PC-3 (cell line): ENCODE measurements around the gene REEP2. TPM values are rescaled to one million over a fixed set of nuclear protein-coding genes. Genes with fewer than 3 reads are reported as not detected.
A peak's percentile ranks its signal among the peaks of the same experiment; 100 is the strongest.
"Not testable (repeated sequence)": the region's sequence is repeated elsewhere in the genome, so short reads cannot be mapped to it uniquely, and the experiment has no call there.

ENCODE experiments used
- ATAC-seq: fragments of 200-7000 bp; cut with Tn5 transposase; 2 replicates; pipeline ENCODE4 v1.9.1; 2020; ENCODE audit warnings: mild to moderate bottlenecking, moderate library complexity
- Bru-seq: library from RNA; stranded (reverse); fragments of 400-500 nt; gene quantifications from one replicate; lab custom pipeline; 2021; lab: Mats Ljungman, UMichigan
- BruChase-seq, 2 experiments: library from RNA; stranded (reverse); fragments of 400-500 nt; gene quantifications; one replicate each; lab custom pipeline; 2021; lab: Mats Ljungman, UMichigan
- BruUV-seq: library from RNA; stranded (reverse); fragments of 400-500 nt; replicated peaks from 2 replicates; lab custom pipeline; 2021; lab: Mats Ljungman, UMichigan
- CTCF ChIA-PET: fragments of 300-600 bp; sonication (Branson Sonifier 250); formaldehyde crosslinking; loops from one replicate; lab custom pipeline; 2022; ENCODE audit warnings: antibody characterized with exemption; lab: Charles Lee
- POLR2A ChIA-PET: fragments of 300-600 bp; sonication (Branson Sonifier 250); formaldehyde crosslinking; loops from one replicate; lab custom pipeline; 2022; ENCODE audit warnings: antibody characterized with exemption; ENCODE audit not compliant: unreplicated experiment; lab: Charles Lee
- DNase-seq: peaks from one replicate; pipeline ENCODE4 v3.0.0-alpha.2; 2015
- H2AFZ ChIP-seq: fragments of 300-600 bp; sonication (generic); 2 replicates; pipeline ENCODE4 v1.6.0; 2016; ENCODE audit warnings: antibody characterized with exemption, low read length
- H3F3A ChIP-seq: fragments of 300-600 bp; sonication (generic); one replicate; pipeline ENCODE4 v1.6.0; 2017; ENCODE audit warnings: antibody characterized with exemption, low read length, control low read depth, mild to moderate bottlenecking; ENCODE audit not compliant: unreplicated experiment
- H3K27ac ChIP-seq: fragments of 300-600 bp; sonication (generic); 2 replicates; pipeline ENCODE4 v1.5.1; 2016; ENCODE audit warnings: mild to moderate bottlenecking, low read length
- H3K27me3 ChIP-seq: fragments of 300-600 bp; sonication (generic); 2 replicates; pipeline ENCODE4 v1.6.1; 2016; ENCODE audit warnings: low read length, mixed read lengths
- H3K36me3 ChIP-seq: fragments of 300-600 bp; sonication (generic); 2 replicates; pipeline ENCODE4 v1.6.1; 2016; ENCODE audit warnings: low read depth, mixed run types, low read length, mixed read lengths
- H3K4me1 ChIP-seq: fragments of 300-600 bp; sonication (generic); 2 replicates; pipeline ENCODE4 v1.5.1; 2016; ENCODE audit warnings: low read length; ENCODE audit not compliant: insufficient read depth
- H3K4me2 ChIP-seq: fragments of 300-600 bp; sonication (generic); 2 replicates; pipeline ENCODE4 v1.6.0; 2016; ENCODE audit warnings: low read length
- H3K4me3 ChIP-seq: fragments of 300-600 bp; sonication (generic); 2 replicates; pipeline ENCODE4 v1.5.1; 2016; ENCODE audit warnings: mild to moderate bottlenecking, low read length, mixed read lengths
- H3K79me2 ChIP-seq: fragments of 300-600 bp; sonication (generic); 2 replicates; pipeline ENCODE4 v1.6.1; 2017; ENCODE audit warnings: low read length, mixed read lengths
- H3K9ac ChIP-seq: fragments of 300-600 bp; sonication (generic); 2 replicates; pipeline ENCODE4 v1.6.0; 2016; ENCODE audit warnings: mild to moderate bottlenecking, low read length
- H3K9me2 ChIP-seq: fragments of 300-600 bp; sonication (generic); replicated peaks from 2 replicates; pipeline ENCODE4 v1.6.1; 2016; ENCODE audit warnings: mixed run types, low read length, mixed read lengths
- H3K9me3 ChIP-seq: fragments of 300-600 bp; sonication (generic); 2 replicates; pipeline ENCODE4 v1.6.1; 2016; ENCODE audit warnings: low read length, mixed read lengths
- H4K20me1 ChIP-seq: fragments of 300-600 bp; sonication (generic); 2 replicates; pipeline ENCODE4 v1.6.1; 2016; ENCODE audit warnings: low read length, mixed read lengths
- CTCF ChIP-seq: fragments of 300-600 bp; sonication (generic); conservative IDR thresholded peaks from 2 replicates; pipeline ENCODE4 v1.5.1; 2017; ENCODE audit warnings: antibody characterized with exemption, low read depth, mild to moderate bottlenecking, low read length
- EZH2 ChIP-seq: fragments of 300-600 bp; sonication (generic); IDR thresholded peaks from one replicate; pipeline ENCODE4 v1.6.1; 2017; ENCODE audit warnings: antibody characterized with exemption, mild to moderate bottlenecking, low read length; ENCODE audit not compliant: unreplicated experiment
- EZH2phosphoT487 ChIP-seq: fragments of 300-600 bp; sonication (generic); IDR thresholded peaks from 2 replicates; pipeline ENCODE4 v1.6.1; 2018; ENCODE audit warnings: mild to moderate bottlenecking, antibody characterized with exemption, low read length, borderline replicate concordance
- intact Hi-C: fragments of 100-400 bp; cut with micrococcal nuclease; formaldehyde crosslinking; loops from 2 replicates; pipeline ENCODE4 v1.9.0; 2023
- long read RNA-seq: library from polyadenylated mRNA; unstranded; transcript quantifications from one replicate; pipeline ENCODE4 v2.0.0, GENCODE V29; 2021; ENCODE audit not compliant: unreplicated experiment
- total RNA-seq: library from RNA; depleted of rRNA; stranded (reverse); fragments of >200 nt; gene quantifications from 2 replicates; pipeline ENCODE4 v1.2.3, GENCODE V29; 2014; rRNA removed

Gene REEP2
- total RNA-seq (2.4 and 2.5 TPM in 2 replicates), Bru-seq, nascent RNA (percentile 34 among the genes with signal in this experiment), BruChase-seq, experiment 1, labeled RNA remaining after a 6-hour chase (percentile 42 among the genes with signal in this experiment), BruChase-seq, experiment 2, labeled RNA remaining after a 2-hour chase (percentile 31 among the genes with signal in this experiment)
- long read RNA-seq, transcript REEP2-202 (8 exons, 2,170 nt) = major isoform, 10 of 21 reads
- long read RNA-seq, partial matches to known transcripts = 0 of 21 reads
- long read RNA-seq, other reads (novel, unspliced or antisense) = 7 of 21 reads

- Histone ChIP-seq H2AFZ (peak within 1 kb of the TSS; percentile 61; the same call in 1 of the 2 replicates), H3K4me3 (peak within 1 kb of the TSS; percentile 59), H3K27ac (no peak within 1 kb of the TSS), H3K27me3 (no peaks in the 10 kb centered on the region), H3K9ac (no peak within 1 kb of the TSS), H3F3A (no peaks in the 10 kb centered on the region), H3K4me2 (peak within 1 kb of the TSS; percentile 80), H4K20me1 (no peaks in the 10 kb centered on the region), H3K36me3 (peaks cover 8% of the 10 kb centered on the region), H3K9me2 (no peaks in the 10 kb centered on the region), H3K79me2 (no peaks in the 10 kb centered on the region), H3K9me3 (no peaks in the 10 kb centered on the region), H3K4me1 (no peaks in the 10 kb centered on the region)
- ChIA-PET POLR2A (no interaction called here), CTCF (interaction anchor here (0.7 kb wide), 1 partner anchor 100 kb away, joined by 3 read pairs; no protein-coding TSS in a partner anchor)
- no TSS peak for BruUV-seq
- TF ChIP-seq CTCF (no peak), EZH2phosphoT487 (no peak), EZH2 (no peak)
- ATAC-seq = peak; percentile 85
- intact Hi-C loops = no loop called here
- DNase-seq = peak; percentile 38
Measured at GRCh38 chr5:138438724-138439476, at the start of gene REEP2. Gene REEP2, plus strand, starts transcription at chr5:138439057. Its CDS starts 152 bp downstream, at chr5:138439209.

GRCh38 chr5:138389332-138389731 is 49.5 kb upstream of the REEP2 start:
- no peak overlapping the region for H3K4me3 ChIP-seq
- H2AFZ ChIP-seq = no peak overlapping the region
- H3K27me3 ChIP-seq = no peaks in the 10 kb centered on the region
- intact Hi-C loops = no loop called here
- POLR2A ChIA-PET = no interaction called here
- TF ChIP-seq EZH2 = no peak
- TF ChIP-seq CTCF = no peak
- TF ChIP-seq EZH2phosphoT487 = no peak
- no peaks in the 10 kb centered on the region for H3K79me2 ChIP-seq
- DNase-seq (no peak), ATAC-seq (no peak)
- no peak overlapping the region for H3K9ac ChIP-seq
- CTCF ChIA-PET = no interaction called here
- H3K36me3 ChIP-seq = peaks cover 9% of the 10 kb centered on the region; the same call in 1 of the 2 replicates
- no peaks in the 10 kb centered on the region for H3K9me3 ChIP-seq
- H3K27ac ChIP-seq = no peak overlapping the region
- no peaks in the 10 kb centered on the region for H3F3A ChIP-seq
- H3K4me2 ChIP-seq = no peak overlapping the region
- H3K9me2 ChIP-seq = no peaks in the 10 kb centered on the region
- BruUV-seq = no TSS peak
- no peaks in the 10 kb centered on the region for H4K20me1 ChIP-seq
- H3K4me1 ChIP-seq = no peaks in the 10 kb centered on the region

- H3K9me3 ChIP-seq, H4K20me1 ChIP-seq, ATAC-seq, H3F3A ChIP-seq, H3K4me1 ChIP-seq, H3K4me2 ChIP-seq, CTCF ChIA-PET, H3K4me3 ChIP-seq, H3K9me2 ChIP-seq, H3K79me2 ChIP-seq, intact Hi-C loops, H3K27ac ChIP-seq, H3K9ac ChIP-seq, POLR2A ChIA-PET, H3K27me3 ChIP-seq, DNase-seq, BruUV-seq, H3K36me3 ChIP-seq, H2AFZ ChIP-seq: not testable (repeated sequence)
Measured at GRCh38 chr5:138389911-138390310, 48.9 kb upstream of the REEP2 start.
